COR-L47 (cell line): ENCODE data around the gene FOXR1.

ENCODE experiments used
- DNase-seq: peaks from one replicate; lab custom pipeline; 2025; lab: John Stamatoyannopoulos, UW

FOXR1 gene

GRCh38 chr11:119026970-119027369 lies 55.4 kb downstream of the FOXR1 start:
- DNase-seq = no peak

GRCh38 chr11:119027561-119028345 lies 56.2 kb downstream of the FOXR1 start:
- DNase-seq = no peak

- DNase-seq = no peak
These were observed 56.9 kb downstream of the FOXR1 start for GRCh38 chr11:119028346-119029068.

GRCh38 chr11:119029069-119029339 lies 57.4 kb downstream of the FOXR1 start:
- no peak for DNase-seq

GRCh38 chr11:119029340-119030028 lies 57.9 kb downstream of the FOXR1 start:
- no peak for DNase-seq

GRCh38 chr11:119030029-119030328 lies 58.4 kb downstream of the FOXR1 start:
- DNase-seq = no peak

GRCh38 chr11:119030329-119031047 lies 58.9 kb downstream of the FOXR1 start, which contains the start of gene SLC37A4:
Gene SLC37A4, minus strand, starts transcription at chr11:119030877.
- DNase-seq = peak; percentile 97
